A673 (cell line): ENCODE measurements around the gene ALDOB. TPM values are rescaled to one million over a fixed set of nuclear protein-coding genes. Genes with fewer than 3 reads are reported as not detected.
A peak's percentile ranks its signal among the peaks of the same experiment; 100 is the strongest.

Experiments
- BruUV-seq: library from RNA; stranded (reverse); fragments of 400-500 nt; replicated peaks from 2 replicates; lab custom pipeline; 2021; lab: Mats Ljungman, UMichigan
- CTCF ChIA-PET: fragments of 300-600 bp; sonication (Branson Sonifier 250); formaldehyde crosslinking; loops from one replicate; lab custom pipeline; 2022; ENCODE audit warnings: antibody characterized with exemption; lab: Charles Lee
- POLR2A ChIA-PET: fragments of 300-600 bp; sonication (Branson Sonifier 250); formaldehyde crosslinking; loops from one replicate; lab custom pipeline; 2022; ENCODE audit warnings: antibody characterized with exemption; ENCODE audit not compliant: low non-redundant PET; lab: Charles Lee
- DNase-seq: peaks from one replicate; pipeline ENCODE4 v3.0.0-alpha.2; 2015; ENCODE audit warnings: low spot score
- H3K27ac ChIP-seq: fragments of 200-600 bp; sonication (generic); 2 replicates; pipeline ENCODE4 v1.5.1; 2016; ENCODE audit warnings: mixed run types, low read depth, mild to moderate bottlenecking, mixed read lengths, antibody characterized with exemption, low read length; ENCODE audit not compliant: poor library complexity, severe bottlenecking
- H3K27me3 ChIP-seq: fragments of 200-600 bp; sonication (generic); replicated peaks from 2 replicates; pipeline ENCODE4 v1.6.1; 2017; ENCODE audit warnings: mixed run types, low read depth, mild to moderate bottlenecking, mixed read lengths, antibody characterized with exemption, low read length; ENCODE audit not compliant: insufficient read depth, poor library complexity
- H3K36me3 ChIP-seq: fragments of 200-600 bp; sonication (generic); 2 replicates; pipeline ENCODE4 v1.6.1; 2016; ENCODE audit warnings: mixed run types, mild to moderate bottlenecking, mixed read lengths, antibody characterized with exemption, low read length; ENCODE audit not compliant: insufficient read depth, poor library complexity, severe bottlenecking
- H3K4me1 ChIP-seq: fragments of 200-600 bp; sonication (generic); 2 replicates; pipeline ENCODE4 v1.6.1; 2017; ENCODE audit warnings: mixed run types, mild to moderate bottlenecking, mixed read lengths, antibody characterized with exemption, low read length; ENCODE audit not compliant: insufficient read depth, poor library complexity, severe bottlenecking
- H3K4me3 ChIP-seq: fragments of 200-600 bp; sonication (generic); 2 replicates; pipeline ENCODE4 v1.5.1; 2016; ENCODE audit warnings: low read depth, mixed run types, mild to moderate bottlenecking, mixed read lengths, low read length; ENCODE audit not compliant: poor library complexity, severe bottlenecking
- H3K9me3 ChIP-seq: fragments of 200-600 bp; sonication (generic); 2 replicates; pipeline ENCODE4 v1.6.1; 2016; ENCODE audit warnings: mixed run types, low read depth, mild to moderate bottlenecking, mixed read lengths, antibody characterized with exemption, low read length; ENCODE audit not compliant: poor library complexity, severe bottlenecking
- CTCF ChIP-seq: fragments of 300-800, 200-600 bp; sonication (generic); conservative IDR thresholded peaks from 2 replicates; pipeline ENCODE4 v1.5.1; 2017; ENCODE audit warnings: low read depth, mild to moderate bottlenecking, antibody characterized with exemption, low read length, moderate library complexity, mixed read lengths
- EZH2 ChIP-seq: fragments of 200-600 bp; sonication (generic); IDR thresholded peaks from 2 replicates; pipeline ENCODE4 v1.6.1; 2017; ENCODE audit warnings: borderline replicate concordance, low read depth, mild to moderate bottlenecking, mixed read lengths, antibody characterized with exemption, low read length; ENCODE audit not compliant: poor library complexity, severe bottlenecking
- intact Hi-C: fragments of 100-400 bp; cut with micrococcal nuclease; formaldehyde crosslinking; loops from one replicate; pipeline ENCODE4 v1.10.0; 2022; ENCODE audit not compliant: unreplicated experiment
- total RNA-seq: library from RNA; stranded (reverse); gene quantifications from 2 replicates; pipeline ENCODE4 v1.2.3, GENCODE V29; 2021

ALDOB gene
- total RNA-seq, 1 experiment from 2014 or later = not detected

DNA sequence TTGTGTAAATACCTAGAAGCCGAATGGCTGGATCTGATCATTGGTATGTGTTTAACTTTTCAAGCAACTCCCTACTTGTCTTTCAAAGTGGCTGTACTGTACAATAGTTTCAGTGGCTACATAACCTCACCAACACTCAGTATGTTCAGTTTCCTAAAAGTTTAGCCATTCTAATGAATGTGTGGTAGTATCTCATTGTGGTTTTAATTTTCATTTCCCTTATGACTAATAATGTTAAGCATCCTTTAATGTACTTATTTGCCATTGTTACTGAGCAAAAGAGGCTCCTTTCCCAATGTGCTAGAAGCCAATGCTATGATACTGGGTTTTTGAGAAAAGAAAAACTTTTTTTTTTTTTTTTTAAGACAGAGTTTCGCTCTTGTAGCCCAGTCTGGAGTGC lies 27.8 kb upstream of the ALDOB start:
- Histone ChIP-seq H3K36me3 (no peaks in the 10 kb centered on the region), H3K27ac (no peak overlapping the region), H3K4me3 (no peak overlapping the region), H3K4me1 (no peaks in the 10 kb centered on the region), H3K27me3 (no peaks in the 10 kb centered on the region), H3K9me3 (no peaks in the 10 kb centered on the region)
- ChIA-PET CTCF (interaction anchor here (0.7 kb wide), 1 partner anchor 64 kb away, joined by 5 read pairs; no protein-coding TSS in a partner anchor), POLR2A (no interaction called here)
- no peak for DNase-seq
- TF ChIP-seq EZH2 (no peak), CTCF (no peak)
- BruUV-seq = no TSS peak
- intact Hi-C loops = no loop called here

- intact Hi-C loops = no loop called here
- H3K9me3 ChIP-seq = no peaks in the 10 kb centered on the region
- POLR2A ChIA-PET = no interaction called here
- H3K27ac ChIP-seq = no peak overlapping the region
- CTCF ChIA-PET = no interaction called here
- no peaks in the 10 kb centered on the region for H3K27me3 ChIP-seq
- BruUV-seq = no TSS peak
- peak; percentile 23 for DNase-seq
- H3K4me1 ChIP-seq = no peaks in the 10 kb centered on the region
- no peaks in the 10 kb centered on the region for H3K36me3 ChIP-seq
- TF ChIP-seq CTCF (no peak), EZH2 (no peak)
- no peak overlapping the region for H3K4me3 ChIP-seq
These were observed 27.0 kb upstream of the ALDOB start for GRCh38 chr9:101462558-101462957.

DNA sequence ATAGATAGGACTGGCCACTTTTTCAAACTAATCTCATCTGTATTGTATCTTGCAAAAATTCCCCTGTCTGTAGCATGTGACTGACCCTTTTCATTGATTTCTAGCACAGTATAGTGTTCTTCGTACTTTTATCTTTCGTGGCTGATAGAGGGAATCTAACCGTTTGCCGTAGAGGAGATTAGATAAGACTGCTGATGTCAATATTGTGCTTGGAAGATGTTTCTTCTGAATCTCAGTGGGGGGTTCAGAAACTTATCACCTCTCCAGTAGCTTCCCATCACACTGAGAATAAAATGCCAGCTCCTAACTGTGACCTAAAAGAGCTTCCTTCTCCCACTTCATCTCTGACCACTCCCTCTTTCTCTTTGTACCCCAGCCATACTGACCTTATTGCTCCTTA lies 25.4 kb upstream of the ALDOB start:
- CTCF ChIA-PET = no interaction called here
- intact Hi-C loops = no loop called here
- no peak for TF ChIP-seq EZH2
- TF ChIP-seq CTCF = no peak
- H3K4me3 ChIP-seq = no peak overlapping the region
- no peaks in the 10 kb centered on the region for H3K9me3 ChIP-seq
- no TSS peak for BruUV-seq
- H3K27me3 ChIP-seq = no peaks in the 10 kb centered on the region
- H3K27ac ChIP-seq = no peak overlapping the region
- H3K36me3 ChIP-seq = no peaks in the 10 kb centered on the region
- DNase-seq = no peak
- H3K4me1 ChIP-seq = no peaks in the 10 kb centered on the region
- POLR2A ChIA-PET = no interaction called here
